Stomach smooth muscle (tissue), 2 donors: ENCODE measurements around the gene NEK6.

ENCODE experiments used
- H3K27ac ChIP-seq: one replicate; pipeline ENCODE4 v1.7.0; 2013; ENCODE audit warnings: mild to moderate bottlenecking, low read length, inconsistent platforms
- H3K27me3 ChIP-seq, 2 donors: one replicate each; pipeline ENCODE4 v1.7.0; 2013; ENCODE audit warnings: low read length in 2 of 2; ENCODE audit not compliant: insufficient read depth in 2 of 2, control insufficient read depth in 1 of 2
- H3K36me3 ChIP-seq, 2 donors: one replicate each; pipeline ENCODE4 v1.7.0; 2013; ENCODE audit warnings: low read length in 2 of 2; ENCODE audit not compliant: control insufficient read depth in 2 of 2, insufficient read depth in 2 of 2
- H3K4me1 ChIP-seq: one replicate; pipeline ENCODE4 v1.7.0; 2013; ENCODE audit warnings: low read length; ENCODE audit not compliant: control insufficient read depth, insufficient read depth
- H3K4me3 ChIP-seq, 2 donors: one replicate each; pipeline ENCODE4 v1.7.0; 2013; ENCODE audit warnings: low read length in 2 of 2
- H3K9ac ChIP-seq, 2 donors: one replicate each; pipeline ENCODE4 v1.7.0; 2013; ENCODE audit warnings: low read length in 2 of 2, mild to moderate bottlenecking in 1 of 2
- H3K9me3 ChIP-seq, 2 donors: one replicate each; pipeline ENCODE4 v1.7.0; 2013; ENCODE audit warnings: low read length in 2 of 2; ENCODE audit not compliant: control insufficient read depth in 2 of 2
- donor health status: healthy.
- donor health status: Pancreatic carcinoma.

NEK6 gene

DNA sequence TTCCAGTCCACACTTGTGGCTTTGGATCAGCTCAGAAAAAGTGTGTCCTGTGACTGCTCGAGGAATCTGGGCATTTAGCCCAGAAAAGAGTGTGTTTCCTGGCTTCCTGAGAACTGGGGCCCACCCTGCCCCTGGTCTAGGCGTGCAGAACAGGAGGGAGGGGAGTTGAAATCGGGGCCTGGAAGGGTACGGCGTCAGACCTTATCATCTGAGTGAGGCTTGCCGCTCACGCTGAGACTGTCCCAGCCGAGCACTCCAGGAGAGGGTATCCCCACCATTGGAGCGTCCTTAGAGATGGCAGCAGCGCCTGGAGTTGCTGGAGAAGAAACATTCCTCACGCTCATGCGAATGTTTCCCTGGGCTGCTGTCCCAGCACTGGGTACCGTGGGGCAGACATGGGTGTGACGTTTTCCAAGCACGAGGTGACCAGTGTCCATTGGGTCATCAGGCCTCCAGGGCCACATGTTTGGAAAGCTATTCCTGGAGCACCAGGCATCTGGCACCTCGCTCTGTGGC, 22.5 kb downstream of the NEK6 start:
- no peaks in the 10 kb centered on the region for H3K36me3 ChIP-seq
- H3K4me1 ChIP-seq = peaks cover 52% of the 10 kb centered on the region
- H3K27ac ChIP-seq = peak overlapping the region; percentile 49
- H3K4me3 ChIP-seq = peak overlapping the region in 1 of 2 donors; percentile 35
- H3K9me3 ChIP-seq = no peaks in the 10 kb centered on the region
- no peak overlapping the region for H3K9ac ChIP-seq
- H3K27me3 ChIP-seq = no peaks in the 10 kb centered on the region

DNA sequence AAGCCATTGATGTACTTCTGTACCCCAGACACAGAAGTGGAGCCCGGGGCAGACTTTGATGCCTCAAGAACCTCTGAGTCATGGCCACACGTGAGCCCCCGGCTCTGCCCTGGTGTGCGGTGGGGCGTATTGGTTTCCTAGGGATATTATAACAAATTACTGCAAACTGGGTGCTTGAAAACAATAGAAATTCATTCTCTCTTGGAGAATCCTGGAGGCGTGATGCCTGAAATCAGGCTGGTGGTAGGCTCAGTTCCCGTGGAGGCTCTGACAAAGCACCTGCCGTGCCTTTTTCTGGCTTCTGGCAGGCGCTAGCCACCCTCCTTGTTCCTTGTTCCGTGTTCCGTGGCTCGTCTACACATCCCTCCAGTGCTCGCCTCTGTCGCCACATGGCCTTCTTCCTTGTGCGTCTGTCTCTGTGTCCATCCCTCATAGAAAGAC, 24.2 kb downstream of the NEK6 start:
- no peak overlapping the region for H3K27ac ChIP-seq
- H3K9ac ChIP-seq = no peak overlapping the region
- no peaks in the 10 kb centered on the region for H3K27me3 ChIP-seq
- peaks cover 59% of the 10 kb centered on the region for H3K4me1 ChIP-seq
- no peaks in the 10 kb centered on the region for H3K9me3 ChIP-seq
- H3K36me3 ChIP-seq = no peaks in the 10 kb centered on the region
- H3K4me3 ChIP-seq = no peak overlapping the region

DNA sequence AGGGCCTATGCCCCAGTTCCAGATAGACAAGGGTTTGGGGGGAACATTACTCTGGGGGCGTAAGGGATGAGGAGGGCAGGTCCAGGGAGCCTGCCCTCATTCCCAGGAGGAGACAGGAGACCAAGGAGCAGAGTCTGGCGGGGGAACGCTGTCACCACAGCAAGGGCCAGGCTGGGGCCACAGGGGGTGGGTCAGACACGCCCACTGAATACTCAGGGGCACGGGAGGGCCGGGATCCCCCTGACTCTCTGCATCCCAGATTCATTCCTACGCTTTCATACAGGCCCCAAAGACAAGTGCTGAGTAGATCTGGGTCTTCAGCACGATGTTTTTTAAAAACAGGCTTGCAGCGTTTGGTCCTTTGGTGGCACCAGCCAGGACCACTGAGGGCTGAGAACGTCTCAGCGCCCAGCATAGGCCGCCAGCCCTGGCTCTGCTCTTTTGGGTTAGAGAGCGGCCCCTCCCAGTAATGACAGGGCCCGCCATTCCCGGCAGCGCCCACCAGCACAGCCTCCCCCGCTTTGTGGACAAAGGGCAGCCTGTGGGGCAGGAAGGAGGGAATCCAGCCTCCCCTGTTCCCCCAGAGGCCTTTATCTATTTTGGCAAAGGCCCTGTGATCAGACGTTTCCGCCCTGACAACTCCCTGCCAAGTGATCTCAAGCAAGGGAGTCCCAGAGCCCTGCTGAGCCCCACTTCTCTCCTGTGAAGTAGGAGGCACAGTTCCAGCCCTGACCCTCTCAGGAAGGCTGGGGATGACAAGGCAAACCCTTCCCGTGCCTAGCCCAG, 24.9 kb downstream of the NEK6 start:
- Histone ChIP-seq H3K4me3 (no peak overlapping the region), H3K27ac (no peak overlapping the region), H3K9ac (no peak overlapping the region), H3K36me3 (no peaks in the 10 kb centered on the region), H3K27me3 (no peaks in the 10 kb centered on the region), H3K4me1 (peaks cover 59% of the 10 kb centered on the region), H3K9me3 (no peaks in the 10 kb centered on the region)

DNA sequence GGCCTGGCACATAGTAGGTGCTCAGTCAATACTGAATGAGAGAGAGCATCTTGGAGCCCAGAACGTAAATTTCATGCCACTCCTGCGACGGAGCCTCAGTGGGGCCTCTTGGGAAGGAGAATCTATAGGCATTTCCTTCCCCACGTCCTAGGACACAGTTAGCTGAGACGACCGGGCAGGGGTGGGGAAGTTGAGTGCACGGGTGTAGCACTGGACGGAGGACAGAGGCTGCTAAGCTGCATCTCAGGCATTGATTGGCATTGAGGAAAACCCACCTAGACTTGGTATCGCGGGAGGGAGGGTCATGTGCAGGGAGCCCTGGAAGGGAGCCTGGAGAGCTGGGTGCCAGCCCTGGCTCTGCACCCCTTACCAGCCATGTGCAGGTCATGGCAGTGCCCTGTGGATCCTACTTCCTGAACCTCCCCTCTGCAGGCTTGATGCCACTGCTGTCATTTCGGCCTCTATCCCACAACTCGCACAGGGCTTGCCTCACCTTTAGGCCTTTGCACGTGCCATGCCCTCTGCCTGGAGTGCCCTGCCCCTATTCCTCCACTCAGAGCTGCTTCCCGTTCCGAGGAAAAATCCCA, 25.6 kb downstream of the NEK6 start:
- Histone ChIP-seq H3K27me3 (no peaks in the 10 kb centered on the region), H3K27ac (no peak overlapping the region), H3K9ac (no peak overlapping the region), H3K4me1 (peaks cover 56% of the 10 kb centered on the region), H3K36me3 (no peaks in the 10 kb centered on the region), H3K9me3 (no peaks in the 10 kb centered on the region), H3K4me3 (no peak overlapping the region)

DNA sequence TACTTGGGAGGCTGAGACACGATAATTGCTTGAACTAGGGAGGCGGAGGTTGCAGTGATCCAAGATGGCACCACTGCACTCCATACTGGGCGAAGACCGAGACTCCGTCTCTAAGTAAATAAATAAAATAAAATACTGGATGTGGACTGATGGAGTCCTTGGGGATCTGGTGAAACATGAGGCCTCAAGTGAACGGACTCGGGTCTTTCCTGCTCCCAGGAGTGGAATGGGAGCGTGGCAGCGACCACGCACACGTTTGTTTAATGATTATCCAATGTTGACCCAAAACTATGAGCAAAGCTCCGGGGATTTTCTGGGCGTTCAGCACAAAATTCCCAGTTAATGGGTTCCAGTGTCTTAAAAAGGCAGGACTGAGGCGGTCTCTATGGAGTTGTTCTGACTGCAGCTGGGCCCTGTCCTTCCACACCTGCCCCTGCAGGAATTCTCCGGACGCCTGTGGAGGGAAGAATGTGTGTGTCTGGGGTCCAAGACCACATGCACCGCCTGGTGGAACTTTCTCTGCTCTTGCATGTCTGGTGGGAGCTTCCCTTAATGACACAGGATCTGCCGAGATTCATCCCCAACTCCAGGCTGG, 26.6 kb downstream of the NEK6 start:
- peak overlapping the region; percentile 24 for H3K27ac ChIP-seq
- no peak overlapping the region for H3K9ac ChIP-seq
- no peaks in the 10 kb centered on the region for H3K36me3 ChIP-seq
- H3K4me3 ChIP-seq = peak overlapping the region in 1 of 2 donors; percentile 22
- no peaks in the 10 kb centered on the region for H3K9me3 ChIP-seq
- H3K27me3 ChIP-seq = no peaks in the 10 kb centered on the region
- H3K4me1 ChIP-seq = peaks cover 52% of the 10 kb centered on the region

DNA sequence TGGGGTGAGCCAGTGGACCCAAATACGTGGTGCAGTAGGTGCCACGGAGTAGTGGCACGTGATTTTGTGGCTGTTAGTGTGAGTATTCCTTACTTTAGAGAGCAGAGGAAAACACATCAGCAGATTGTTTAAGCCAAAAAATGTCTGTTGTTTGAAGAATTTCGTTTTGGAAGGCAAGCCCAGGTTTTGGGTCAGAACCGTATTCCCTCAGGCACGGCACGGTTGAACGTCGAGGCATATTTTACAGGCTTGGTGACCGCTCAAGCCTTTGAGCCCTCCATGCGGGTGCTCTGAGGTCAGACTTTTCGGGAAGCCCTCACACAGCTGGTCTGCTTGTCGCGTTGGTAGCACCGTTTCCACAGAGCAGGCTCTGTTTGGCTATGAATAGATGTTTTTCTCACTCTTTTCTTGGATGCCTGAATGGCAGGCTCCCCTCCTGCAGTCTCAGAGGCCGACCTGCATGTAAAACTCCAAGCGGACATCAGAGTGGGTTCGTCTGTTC, 27.2 kb downstream of the NEK6 start:
- Histone ChIP-seq H3K9me3 (no peaks in the 10 kb centered on the region), H3K27me3 (no peaks in the 10 kb centered on the region), H3K36me3 (no peaks in the 10 kb centered on the region), H3K27ac (peak overlapping the region; percentile 41), H3K9ac (no peak overlapping the region), H3K4me1 (peaks cover 50% of the 10 kb centered on the region), H3K4me3 (peak overlapping the region in 1 of 2 donors; percentile 22)

DNA sequence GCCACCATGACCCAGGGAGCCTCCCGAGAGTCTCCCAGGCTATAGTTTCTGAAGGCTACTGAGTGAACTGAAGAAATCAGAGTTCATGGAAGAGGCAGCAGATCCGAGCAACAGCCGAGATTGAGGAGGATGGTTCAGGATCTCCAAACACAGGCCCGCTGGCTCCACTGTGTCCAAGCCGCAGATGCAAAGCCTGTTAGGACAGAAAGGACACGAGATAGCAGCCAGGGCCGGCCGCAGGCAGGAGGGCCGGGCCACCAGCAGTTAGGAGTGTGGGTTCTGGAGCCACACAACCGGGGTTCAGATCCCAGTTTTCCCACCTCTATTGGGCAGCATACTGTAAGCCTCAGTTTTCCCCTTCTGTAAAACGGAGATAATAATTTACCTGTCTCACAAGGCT, 27.7 kb downstream of the NEK6 start:
- H3K4me3 ChIP-seq = no peak overlapping the region
- H3K9me3 ChIP-seq = no peaks in the 10 kb centered on the region
- peaks cover 49% of the 10 kb centered on the region for H3K4me1 ChIP-seq

DNA sequence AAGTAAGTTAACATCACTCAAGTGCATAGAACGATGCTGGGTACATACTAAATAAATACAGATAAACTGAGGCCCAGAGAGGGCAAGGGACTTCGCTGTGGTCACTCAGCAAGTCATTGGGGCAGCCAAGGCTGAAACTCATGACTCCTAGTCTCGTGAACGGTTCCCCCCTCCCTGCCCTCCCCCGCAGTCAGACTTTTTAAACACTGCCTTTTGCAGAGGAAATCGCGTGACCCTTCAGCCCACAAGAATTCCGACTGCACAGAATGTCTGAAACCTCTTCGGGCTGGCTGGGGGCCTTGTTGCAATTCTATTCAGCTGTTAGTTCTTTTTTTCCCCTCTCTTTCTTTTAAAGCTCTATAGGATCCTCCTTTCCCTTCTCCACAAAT, 28.1 kb downstream of the NEK6 start:
- Histone ChIP-seq H3K4me1 (peaks cover 47% of the 10 kb centered on the region), H3K9me3 (no peaks in the 10 kb centered on the region), H3K36me3 (no peaks in the 10 kb centered on the region), H3K27ac (peak overlapping the region; percentile 41), H3K27me3 (no peaks in the 10 kb centered on the region), H3K9ac (peak overlapping the region; percentile 2 to 21), H3K4me3 (no peak overlapping the region)

More for the DNA sequence above, 27.7 kb downstream of the NEK6 start:
- H3K9ac ChIP-seq = no peak overlapping the region
- H3K27ac ChIP-seq = peak overlapping the region; percentile 41
- no peaks in the 10 kb centered on the region for H3K36me3 ChIP-seq
- no peaks in the 10 kb centered on the region for H3K27me3 ChIP-seq

DNA sequence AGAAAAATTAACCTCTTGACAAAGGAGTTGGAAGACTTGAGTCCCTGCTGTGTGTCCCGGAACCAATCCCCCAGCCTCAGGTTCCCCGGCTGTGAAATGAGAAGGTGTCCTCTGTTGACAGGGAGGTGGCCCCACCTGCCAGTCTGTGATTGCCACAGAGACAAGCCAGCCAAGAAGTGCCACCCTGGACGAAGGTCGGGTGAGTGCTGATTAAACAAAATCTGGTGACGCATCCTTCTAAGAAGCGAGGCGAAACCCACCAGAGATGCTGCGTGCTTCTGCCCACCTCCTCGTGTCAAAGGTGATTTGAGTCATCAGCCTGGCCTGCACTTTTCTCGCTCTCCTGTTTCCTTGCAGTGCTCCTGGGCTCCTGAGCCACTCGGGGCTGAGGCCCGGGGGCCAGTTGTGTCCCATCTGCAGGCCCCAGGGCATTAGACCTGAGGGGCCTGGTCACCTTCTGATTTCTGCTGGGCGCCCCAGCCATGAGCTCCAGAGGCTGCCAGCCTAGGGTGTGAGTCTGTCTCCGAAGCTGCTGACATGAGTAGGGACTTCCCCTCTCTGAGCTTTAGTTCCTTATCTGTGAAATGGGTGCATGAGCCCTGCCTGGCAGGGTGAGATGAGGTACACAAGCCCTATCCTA, 28.7 kb downstream of the NEK6 start:
- Histone ChIP-seq H3K9me3 (no peaks in the 10 kb centered on the region), H3K4me3 (peak overlapping the region in 1 of 2 donors; percentile 52), H3K9ac (peak overlapping the region; percentile 2 to 21), H3K4me1 (peaks cover 51% of the 10 kb centered on the region), H3K27ac (peak overlapping the region; percentile 41), H3K27me3 (no peaks in the 10 kb centered on the region), H3K36me3 (no peaks in the 10 kb centered on the region)

DNA sequence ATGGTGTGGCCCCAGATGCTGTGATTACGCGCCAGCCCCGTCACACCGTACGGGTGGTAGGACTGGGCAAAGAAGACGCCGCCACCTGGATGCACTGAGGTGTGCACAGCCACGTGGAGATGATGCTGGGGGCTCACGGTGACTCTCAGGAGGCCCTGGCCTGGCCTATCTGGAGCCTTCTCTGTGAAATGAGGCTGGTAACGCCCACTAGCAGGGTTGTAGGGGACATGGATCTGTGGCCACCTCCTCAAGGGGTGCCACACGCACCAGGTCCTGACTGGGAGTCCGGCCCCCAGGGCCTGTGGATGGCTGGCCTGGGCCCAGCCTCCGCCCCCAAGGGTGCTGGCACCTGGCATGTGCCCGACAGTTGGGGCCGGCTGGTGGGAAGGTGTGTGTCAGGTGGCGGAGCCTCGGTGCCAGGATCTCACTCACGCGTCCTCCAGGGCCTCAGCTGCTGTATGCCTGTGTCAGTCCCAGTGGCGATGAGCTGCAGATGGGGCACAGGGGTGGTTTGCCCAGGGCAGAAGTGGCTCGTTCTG, 32.4 kb downstream of the NEK6 start:
- no peaks in the 10 kb centered on the region for H3K9me3 ChIP-seq
- H3K36me3 ChIP-seq = no peaks in the 10 kb centered on the region
- H3K9ac ChIP-seq = no peak overlapping the region
- no peak overlapping the region for H3K4me3 ChIP-seq
- no peak overlapping the region for H3K27ac ChIP-seq
- H3K4me1 ChIP-seq = peaks cover 52% of the 10 kb centered on the region
- H3K27me3 ChIP-seq = no peaks in the 10 kb centered on the region
